Measurements from ENCODE around the gene CHCHD3. TPM values are rescaled to one million over a fixed set of nuclear protein-coding genes. Genes with fewer than 3 reads are reported as not detected.

The CHCHD3 gene
- total and polyA plus RNA-seq, 4 donors: 25.5 to 37.8 (median 31.8) TPM

DNA sequence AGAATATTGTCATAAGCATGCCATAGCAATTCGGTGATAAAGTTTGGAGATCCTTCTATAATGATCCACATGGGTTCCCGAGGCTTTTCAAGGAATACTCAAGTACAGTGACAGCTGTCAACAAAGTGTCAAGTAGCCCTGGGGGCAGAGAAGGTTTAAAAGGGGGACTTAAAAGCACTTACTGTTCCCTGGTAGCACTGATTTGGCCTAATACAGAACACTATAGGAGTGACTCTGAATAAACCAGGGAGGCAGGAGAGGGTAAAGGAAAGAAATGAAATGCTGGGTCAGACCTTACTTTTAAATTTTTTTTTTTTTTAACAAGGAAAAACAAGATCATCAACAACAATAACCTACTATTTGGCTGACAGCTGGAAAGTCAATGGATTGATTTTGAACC is 20.1 kb downstream of the CHCHD3 start:
- Histone ChIP-seq H3K27me3 (ENCODE audit: control insufficient read depth in 4 of 4, insufficient read depth in 4 of 4, low read length in 3 of 4) (no peaks in the 10 kb centered on the region), H3K36me3 (ENCODE audit: control insufficient read depth in 4 of 4, insufficient read depth in 3 of 4, low read depth in 1 of 4, low read length in 3 of 4) (peaks cover 0 to 2% (median 0%) of the 10 kb centered on the region in 4 donors), H3K9me3 (ENCODE audit: control insufficient read depth in 4 of 4, low read length in 3 of 4) (no peaks in the 10 kb centered on the region), H3K4me3 (ENCODE audit: low read depth in 1 of 3, low read length in 3 of 3) (no peak overlapping the region), H3K9ac (ENCODE audit: low read depth in 1 of 2, low read length in 2 of 2) (no peak overlapping the region), H3K4me1 (ENCODE audit: control insufficient read depth in 4 of 4, insufficient read depth in 4 of 4, low read length in 3 of 4) (peaks cover 4 to 17% (median 12%) of the 10 kb centered on the region in 4 donors), H3K27ac (ENCODE audit: low read depth in 1 of 2, low read length in 2 of 2) (no peak overlapping the region)
- DNase-seq (ENCODE audit: low spot score): no peak
- WGBS: 95% methylated on average over 2 of the region's 2 CpGs
- TF ChIP-seq, protein P1, sequence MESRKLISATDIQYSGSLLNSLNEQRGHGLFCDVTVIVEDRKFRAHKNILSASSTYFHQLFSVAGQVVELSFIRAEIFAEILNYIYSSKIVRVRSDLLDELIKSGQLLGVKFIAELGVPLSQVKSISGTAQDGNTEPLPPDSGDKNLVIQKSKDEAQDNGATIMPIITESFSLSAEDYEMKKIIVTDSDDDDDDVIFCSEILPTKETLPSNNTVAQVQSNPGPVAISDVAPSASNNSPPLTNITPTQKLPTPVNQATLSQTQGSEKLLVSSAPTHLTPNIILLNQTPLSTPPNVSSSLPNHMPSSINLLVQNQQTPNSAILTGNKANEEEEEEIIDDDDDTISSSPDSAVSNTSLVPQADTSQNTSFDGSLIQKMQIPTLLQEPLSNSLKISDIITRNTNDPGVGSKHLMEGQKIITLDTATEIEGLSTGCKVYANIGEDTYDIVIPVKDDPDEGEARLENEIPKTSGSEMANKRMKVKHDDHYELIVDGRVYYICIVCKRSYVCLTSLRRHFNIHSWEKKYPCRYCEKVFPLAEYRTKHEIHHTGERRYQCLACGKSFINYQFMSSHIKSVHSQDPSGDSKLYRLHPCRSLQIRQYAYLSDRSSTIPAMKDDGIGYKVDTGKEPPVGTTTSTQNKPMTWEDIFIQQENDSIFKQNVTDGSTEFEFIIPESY (IDR thresholded peaks at IDR 0.05): no peak
- TF ChIP-seq YY1 (IDR thresholded peaks at IDR 0.05) (no peak), JUND (IDR thresholded peaks at IDR 0.05) (no peak), FOXA1 (IDR thresholded peaks at IDR 0.05) (no peak), NR2F2 (IDR thresholded peaks at IDR 0.05) (no peak), TAF1 (conservative IDR thresholded peaks at IDR 0.05) (no peak), GABPA (IDR thresholded peaks at IDR 0.05 in 1 of 2, conservative IDR thresholded peaks at IDR 0.05 in 1 of 2) (no peak), RAD21 (IDR thresholded peaks at IDR 0.05) (no peak), HNF4A (conservative IDR thresholded peaks at IDR 0.05) (no peak), HNF4G (IDR thresholded peaks at IDR 0.05) (no peak), SP1 (IDR thresholded peaks at IDR 0.05) (no peak), EGR1 (IDR thresholded peaks at IDR 0.05; ENCODE audit: low read depth in 2 of 2) (no peak), FOXA2 (IDR thresholded peaks at IDR 0.05) (no peak), RXRA (IDR thresholded peaks at IDR 0.05) (no peak)
- TF ChIP-seq, protein P2, sequence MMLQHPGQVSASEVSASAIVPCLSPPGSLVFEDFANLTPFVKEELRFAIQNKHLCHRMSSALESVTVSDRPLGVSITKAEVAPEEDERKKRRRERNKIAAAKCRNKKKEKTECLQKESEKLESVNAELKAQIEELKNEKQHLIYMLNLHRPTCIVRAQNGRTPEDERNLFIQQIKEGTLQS (IDR thresholded peaks at IDR 0.05): no peak
- TF ChIP-seq, protein P3, sequence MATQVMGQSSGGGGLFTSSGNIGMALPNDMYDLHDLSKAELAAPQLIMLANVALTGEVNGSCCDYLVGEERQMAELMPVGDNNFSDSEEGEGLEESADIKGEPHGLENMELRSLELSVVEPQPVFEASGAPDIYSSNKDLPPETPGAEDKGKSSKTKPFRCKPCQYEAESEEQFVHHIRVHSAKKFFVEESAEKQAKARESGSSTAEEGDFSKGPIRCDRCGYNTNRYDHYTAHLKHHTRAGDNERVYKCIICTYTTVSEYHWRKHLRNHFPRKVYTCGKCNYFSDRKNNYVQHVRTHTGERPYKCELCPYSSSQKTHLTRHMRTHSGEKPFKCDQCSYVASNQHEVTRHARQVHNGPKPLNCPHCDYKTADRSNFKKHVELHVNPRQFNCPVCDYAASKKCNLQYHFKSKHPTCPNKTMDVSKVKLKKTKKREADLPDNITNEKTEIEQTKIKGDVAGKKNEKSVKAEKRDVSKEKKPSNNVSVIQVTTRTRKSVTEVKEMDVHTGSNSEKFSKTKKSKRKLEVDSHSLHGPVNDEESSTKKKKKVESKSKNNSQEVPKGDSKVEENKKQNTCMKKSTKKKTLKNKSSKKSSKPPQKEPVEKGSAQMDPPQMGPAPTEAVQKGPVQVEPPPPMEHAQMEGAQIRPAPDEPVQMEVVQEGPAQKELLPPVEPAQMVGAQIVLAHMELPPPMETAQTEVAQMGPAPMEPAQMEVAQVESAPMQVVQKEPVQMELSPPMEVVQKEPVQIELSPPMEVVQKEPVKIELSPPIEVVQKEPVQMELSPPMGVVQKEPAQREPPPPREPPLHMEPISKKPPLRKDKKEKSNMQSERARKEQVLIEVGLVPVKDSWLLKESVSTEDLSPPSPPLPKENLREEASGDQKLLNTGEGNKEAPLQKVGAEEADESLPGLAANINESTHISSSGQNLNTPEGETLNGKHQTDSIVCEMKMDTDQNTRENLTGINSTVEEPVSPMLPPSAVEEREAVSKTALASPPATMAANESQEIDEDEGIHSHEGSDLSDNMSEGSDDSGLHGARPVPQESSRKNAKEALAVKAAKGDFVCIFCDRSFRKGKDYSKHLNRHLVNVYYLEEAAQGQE (IDR thresholded peaks at IDR 0.05): no peak
- TF ChIP-seq, protein P4, sequence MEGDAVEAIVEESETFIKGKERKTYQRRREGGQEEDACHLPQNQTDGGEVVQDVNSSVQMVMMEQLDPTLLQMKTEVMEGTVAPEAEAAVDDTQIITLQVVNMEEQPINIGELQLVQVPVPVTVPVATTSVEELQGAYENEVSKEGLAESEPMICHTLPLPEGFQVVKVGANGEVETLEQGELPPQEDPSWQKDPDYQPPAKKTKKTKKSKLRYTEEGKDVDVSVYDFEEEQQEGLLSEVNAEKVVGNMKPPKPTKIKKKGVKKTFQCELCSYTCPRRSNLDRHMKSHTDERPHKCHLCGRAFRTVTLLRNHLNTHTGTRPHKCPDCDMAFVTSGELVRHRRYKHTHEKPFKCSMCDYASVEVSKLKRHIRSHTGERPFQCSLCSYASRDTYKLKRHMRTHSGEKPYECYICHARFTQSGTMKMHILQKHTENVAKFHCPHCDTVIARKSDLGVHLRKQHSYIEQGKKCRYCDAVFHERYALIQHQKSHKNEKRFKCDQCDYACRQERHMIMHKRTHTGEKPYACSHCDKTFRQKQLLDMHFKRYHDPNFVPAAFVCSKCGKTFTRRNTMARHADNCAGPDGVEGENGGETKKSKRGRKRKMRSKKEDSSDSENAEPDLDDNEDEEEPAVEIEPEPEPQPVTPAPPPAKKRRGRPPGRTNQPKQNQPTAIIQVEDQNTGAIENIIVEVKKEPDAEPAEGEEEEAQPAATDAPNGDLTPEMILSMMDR (IDR thresholded peaks at IDR 0.05; ENCODE audit: low read depth, low read length, missing input control): no peak
- TF ChIP-seq, protein P5, sequence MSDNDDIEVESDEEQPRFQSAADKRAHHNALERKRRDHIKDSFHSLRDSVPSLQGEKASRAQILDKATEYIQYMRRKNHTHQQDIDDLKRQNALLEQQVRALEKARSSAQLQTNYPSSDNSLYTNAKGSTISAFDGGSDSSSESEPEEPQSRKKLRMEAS (IDR thresholded peaks at IDR 0.05): no peak

Measured in liver (tissue), 9 donors.